ENCODE data around the gene BRPF3. TPM values are rescaled to one million over a fixed set of nuclear protein-coding genes. Genes with fewer than 3 reads are reported as not detected.

Gene BRPF3
- total and polyA plus RNA-seq, 2 of the 13 experiments (the other 11 are each of a cell fraction or from before 2014, with no cell fraction given) = 12.3 to 22.9 TPM

DNA sequence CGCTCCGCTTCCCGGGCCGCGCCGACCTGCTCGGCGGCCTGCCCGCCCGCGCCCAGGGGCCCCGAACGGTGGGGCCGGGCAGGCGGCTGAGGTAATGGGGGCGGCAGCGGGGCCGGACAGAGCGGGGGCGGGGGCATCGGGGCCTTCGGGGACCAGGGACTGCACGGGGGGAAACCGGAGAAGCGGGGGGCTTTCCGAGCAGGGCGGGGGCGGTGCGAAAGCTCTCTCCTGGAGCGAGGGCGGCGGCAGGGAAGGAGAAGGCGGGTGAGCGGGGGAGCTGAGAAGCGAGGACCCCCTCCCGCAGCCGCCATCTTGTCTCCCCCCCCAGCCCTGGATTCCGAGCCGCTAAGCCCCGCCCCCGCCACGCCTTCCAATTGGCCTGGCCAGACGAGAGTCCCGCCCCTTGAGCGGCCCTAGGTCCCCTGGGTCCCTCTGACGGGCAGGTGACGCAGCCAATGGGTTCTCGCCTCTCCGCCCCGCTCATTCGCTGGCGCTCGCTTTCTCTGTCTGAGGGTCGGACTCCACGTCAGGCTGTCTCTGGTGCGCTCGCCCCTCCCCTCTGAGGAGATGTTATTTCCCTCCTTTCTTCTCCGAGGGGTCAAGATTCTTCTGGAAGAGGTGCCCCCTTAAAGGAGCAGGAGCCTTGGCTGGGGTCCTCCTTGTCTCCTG lies 470 bp downstream of the BRPF3 start (continued):
- TF ChIP-seq KAT2B (IDR thresholded peaks at IDR 0.05; ENCODE audit: borderline replicate concordance, low read depth, low read length) (no peak), ZZZ3 (CRISPR knock-in tag; IDR thresholded peaks at IDR 0.05; ENCODE audit: borderline replicate concordance) (no peak), GATAD1 (CRISPR knock-in tag; IDR thresholded peaks at IDR 0.05) (0 out of 2 replicates have a peak, but pooled peaks have one; percentile 19), GPN1 (CRISPR knock-in tag; IDR thresholded peaks at IDR 0.05; ENCODE audit: borderline replicate concordance) (no peak), ZNF484 (CRISPR knock-in tag; IDR thresholded peaks at IDR 0.05; ENCODE audit: borderline replicate concordance, low read depth) (no peak), SNRNP70 (IDR thresholded peaks at IDR 0.05; ENCODE audit: low read depth, low read length) (no peak), KMT2A (CRISPR knock-in tag; IDR thresholded peaks at IDR 0.05) (peak; percentile 38; the same call in 1 of the 2 replicates), ZNF446 (CRISPR knock-in tag; IDR thresholded peaks at IDR 0.05) (no peak), POLR2AphosphoS5 (IDR thresholded peaks at IDR 0.05; ENCODE audit: low read depth, low read length) (peak; percentile 75), RARA (CRISPR knock-in tag; IDR thresholded peaks at IDR 0.05) (0 out of 2 replicates have a peak, but pooled peaks have one; percentile 12), ZNF530 (CRISPR knock-in tag; IDR thresholded peaks at IDR 0.05; ENCODE audit: low read depth) (no peak), SUZ12 (IDR thresholded peaks at IDR 0.05; ENCODE audit: low read depth, low read length) (no peak), GPBP1L1 (CRISPR knock-in tag; IDR thresholded peaks at IDR 0.05) (no peak), ZNF33B (CRISPR knock-in tag; IDR thresholded peaks at IDR 0.05) (0 out of 2 replicates have a peak, but pooled peaks have one; percentile 32), ZNF761 (CRISPR knock-in tag; conservative IDR thresholded peaks at IDR 0.05) (no peak), KAT8 (CRISPR knock-in tag; IDR thresholded peaks at IDR 0.05) (peak; percentile 55), RBM22 (optimal IDR thresholded peaks at IDR 0.05; ENCODE audit: low read length) (peak; percentile 64), ZNF766 (CRISPR knock-in tag; IDR thresholded peaks at IDR 0.05; ENCODE audit: borderline replicate concordance) (peak; percentile 58), CREM (IDR thresholded peaks at IDR 0.05) (peak; percentile 55; the same call in 1 of the 2 replicates), CREM (CRISPR knock-in tag; IDR thresholded peaks at IDR 0.05) (no peak), NFKB2 (CRISPR knock-in tag; IDR thresholded peaks at IDR 0.05; ENCODE audit: borderline replicate concordance) (0 out of 2 replicates have a peak, but pooled peaks have one; percentile 35), AHDC1 (CRISPR knock-in tag; IDR thresholded peaks at IDR 0.05; ENCODE audit: borderline replicate concordance) (no peak), ARNT (IDR thresholded peaks at IDR 0.05) (no peak), ZKSCAN8 (CRISPR knock-in tag; IDR thresholded peaks at IDR 0.05; ENCODE audit: borderline replicate concordance) (no peak)
- TF ChIP-seq, protein P1, sequence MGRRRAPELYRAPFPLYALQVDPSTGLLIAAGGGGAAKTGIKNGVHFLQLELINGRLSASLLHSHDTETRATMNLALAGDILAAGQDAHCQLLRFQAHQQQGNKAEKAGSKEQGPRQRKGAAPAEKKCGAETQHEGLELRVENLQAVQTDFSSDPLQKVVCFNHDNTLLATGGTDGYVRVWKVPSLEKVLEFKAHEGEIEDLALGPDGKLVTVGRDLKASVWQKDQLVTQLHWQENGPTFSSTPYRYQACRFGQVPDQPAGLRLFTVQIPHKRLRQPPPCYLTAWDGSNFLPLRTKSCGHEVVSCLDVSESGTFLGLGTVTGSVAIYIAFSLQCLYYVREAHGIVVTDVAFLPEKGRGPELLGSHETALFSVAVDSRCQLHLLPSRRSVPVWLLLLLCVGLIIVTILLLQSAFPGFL (CRISPR knock-in tag; IDR thresholded peaks at IDR 0.05) = no peak

Data from HepG2 (cell line).